Measurements from ENCODE around the gene MT1F. TPM values are rescaled to one million over a fixed set of nuclear protein-coding genes. Genes with fewer than 3 reads are reported as not detected.

MT1F gene
- total and polyA plus RNA-seq, 9 of the 15 experiments (the other 6 are each of a cell fraction or from before 2014, with no cell fraction given): 0.18 to 0.68 (median 0.29) TPM; not detected in 5

DNA sequence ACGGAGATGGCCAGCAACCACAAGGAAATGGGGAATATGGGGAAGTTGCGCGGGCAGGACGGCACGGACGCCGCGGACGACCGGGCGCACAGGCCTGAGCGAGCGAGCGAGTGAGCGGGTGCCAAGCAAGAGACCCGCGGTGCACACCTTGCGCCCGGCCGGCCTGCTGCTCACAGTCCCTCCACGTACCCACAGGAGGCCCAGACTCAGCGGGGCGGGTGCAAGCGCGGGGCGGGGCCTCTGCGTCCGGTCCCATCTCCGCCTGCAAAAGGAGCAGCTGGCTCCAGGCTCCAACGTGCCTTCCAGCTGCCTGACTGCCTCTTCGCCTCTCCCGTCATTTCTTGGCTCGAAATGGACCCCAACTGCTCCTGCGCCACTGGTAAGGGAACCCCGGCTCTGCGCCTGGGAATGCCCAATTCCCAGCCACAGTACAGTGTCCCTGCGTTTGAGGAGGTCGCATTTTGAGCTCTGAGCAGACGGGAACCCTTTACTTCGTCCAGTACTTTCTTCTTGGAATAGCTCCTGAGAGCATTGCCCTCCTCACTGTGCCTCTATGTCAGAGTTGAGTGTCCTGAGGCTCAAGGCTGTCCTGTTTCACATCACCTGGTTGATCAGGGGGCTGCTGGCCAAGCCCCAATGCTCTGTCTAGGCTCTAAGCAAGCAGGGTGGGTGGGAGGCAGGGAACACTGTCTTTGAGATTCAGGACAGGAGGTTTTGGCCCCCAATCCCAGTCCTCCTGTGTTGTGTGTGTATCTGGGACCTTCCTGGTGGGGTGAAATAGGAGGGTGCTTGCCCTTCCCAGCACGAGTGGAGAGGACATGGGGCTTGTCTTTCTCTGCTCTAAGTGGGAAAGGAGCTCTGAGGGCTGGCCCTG, 40.3 kb upstream of the MT1F start (continued):
- TF ChIP-seq ZNF778 (CRISPR knock-in tag; IDR thresholded peaks at IDR 0.05) (no peak), POLR2AphosphoS5 (IDR thresholded peaks at IDR 0.05; ENCODE audit: control insufficient read depth, insufficient read depth, low read depth, low read length) (no peak), JUN (IDR thresholded peaks at IDR 0.05; ENCODE audit: borderline replicate concordance, low read depth, low read length) (no peak), JUN (CRISPR knock-in tag; IDR thresholded peaks at IDR 0.05; ENCODE audit: borderline replicate concordance) (no peak)
- TF ChIP-seq, protein P1, sequence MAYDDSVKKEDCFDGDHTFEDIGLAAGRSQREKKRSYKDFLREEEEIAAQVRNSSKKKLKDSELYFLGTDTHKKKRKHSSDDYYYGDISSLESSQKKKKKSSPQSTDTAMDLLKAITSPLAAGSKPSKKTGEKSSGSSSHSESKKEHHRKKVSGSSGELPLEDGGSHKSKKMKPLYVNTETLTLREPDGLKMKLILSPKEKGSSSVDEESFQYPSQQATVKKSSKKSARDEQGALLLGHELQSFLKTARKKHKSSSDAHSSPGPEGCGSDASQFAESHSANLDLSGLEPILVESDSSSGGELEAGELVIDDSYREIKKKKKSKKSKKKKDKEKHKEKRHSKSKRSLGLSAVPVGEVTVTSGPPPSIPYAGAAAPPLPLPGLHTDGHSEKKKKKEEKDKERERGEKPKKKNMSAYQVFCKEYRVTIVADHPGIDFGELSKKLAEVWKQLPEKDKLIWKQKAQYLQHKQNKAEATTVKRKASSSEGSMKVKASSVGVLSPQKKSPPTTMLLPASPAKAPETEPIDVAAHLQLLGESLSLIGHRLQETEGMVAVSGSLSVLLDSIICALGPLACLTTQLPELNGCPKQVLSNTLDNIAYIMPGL (CRISPR knock-in tag; IDR thresholded peaks at IDR 0.05): no peak

DNA sequence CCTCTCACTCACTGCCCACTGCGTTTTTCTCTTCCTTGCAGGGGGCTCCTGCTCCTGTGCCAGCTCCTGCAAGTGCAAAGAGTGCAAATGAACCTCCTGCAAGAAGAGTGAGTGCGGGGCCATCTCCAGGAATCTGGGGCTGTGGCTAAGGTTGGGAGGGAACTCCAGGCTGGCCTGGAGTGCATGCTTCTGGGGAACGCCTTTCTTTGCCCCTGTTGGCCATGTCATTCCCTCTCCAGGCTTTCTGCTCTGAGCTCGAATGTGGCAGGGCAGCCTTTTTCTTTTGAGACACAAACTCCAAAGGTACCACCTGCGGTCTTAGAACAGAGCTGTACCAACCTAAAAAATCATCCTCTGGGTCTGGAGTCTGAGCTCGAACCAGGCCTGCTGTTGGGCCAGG, 39.6 kb upstream of the MT1F start:
- intact Hi-C loops (cut with micrococcal nuclease) (no loop called here), in situ Hi-C loops (cut with MboI) (no loop called here)
- ChIA-PET CTCF (ENCODE audit: low intra/inter-chr PET ratio) (no interaction called here), POLR2A (interaction anchor here (1.2 kb wide), 1 partner anchor 10 kb away, joined by 5 read pairs; the partner anchor contains the start of gene MT2A)
- no peak for ATAC-seq
- DNase-seq (ENCODE audit: extremely low read depth in 1 of 4, low spot score in 3 of 4): no peak
- TF ChIP-seq ZNF239 (CRISPR knock-in tag; IDR thresholded peaks at IDR 0.05) (no peak), MEF2A (IDR thresholded peaks at IDR 0.05; ENCODE audit: control insufficient read depth, low read depth, low read length) (no peak), MAFF (IDR thresholded peaks at IDR 0.05; ENCODE audit: low read length) (no peak), BRD9 (IDR thresholded peaks at IDR 0.05; ENCODE audit: low read depth, partially characterized antibody) (no peak), KAT7 (CRISPR knock-in tag; IDR thresholded peaks at IDR 0.05; ENCODE audit: borderline replicate concordance) (no peak), IRF2 (CRISPR knock-in tag; IDR thresholded peaks at IDR 0.05) (no peak), DDX20 (tag; IDR thresholded peaks at IDR 0.05; ENCODE audit: low read depth) (no peak), RBM39 (optimal IDR thresholded peaks at IDR 0.05; ENCODE audit: low read depth, low read length) (no peak), RFX7 (CRISPR knock-in tag; IDR thresholded peaks at IDR 0.05) (no peak), OTX1 (CRISPR knock-in tag; IDR thresholded peaks at IDR 0.05) (no peak), ZBTB17 (CRISPR knock-in tag; IDR thresholded peaks at IDR 0.05) (no peak)
- TF ChIP-seq, protein P2, sequence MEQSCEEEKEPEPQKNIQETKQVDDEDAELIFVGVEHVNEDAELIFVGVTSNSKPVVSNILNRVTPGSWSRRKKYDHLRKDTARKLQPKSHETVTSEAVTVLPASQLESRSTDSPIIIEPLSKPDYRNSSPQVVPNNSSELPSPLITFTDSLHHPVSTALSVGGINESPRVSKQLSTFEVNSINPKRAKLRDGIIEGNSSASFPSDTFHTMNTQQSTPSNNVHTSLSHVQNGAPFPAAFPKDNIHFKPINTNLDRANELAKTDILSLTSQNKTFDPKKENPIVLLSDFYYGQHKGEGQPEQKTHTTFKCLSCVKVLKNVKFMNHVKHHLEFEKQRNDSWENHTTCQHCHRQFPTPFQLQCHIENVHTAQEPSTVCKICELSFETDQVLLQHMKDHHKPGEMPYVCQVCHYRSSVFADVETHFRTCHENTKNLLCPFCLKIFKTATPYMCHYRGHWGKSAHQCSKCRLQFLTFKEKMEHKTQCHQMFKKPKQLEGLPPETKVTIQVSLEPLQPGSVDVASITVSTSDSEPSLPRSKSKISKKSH (CRISPR knock-in tag; IDR thresholded peaks at IDR 0.05): no peak
- no peaks in the 10 kb centered on the region for H3K79me2 ChIP-seq (ENCODE audit: control insufficient read depth, insufficient read depth, low read length)
- H3K9ac ChIP-seq (ENCODE audit: insufficient read depth in 1 of 2, low read depth in 2 of 2, low read length in 2 of 2): no peak overlapping the region
- no peaks in the 10 kb centered on the region for H4K20me1 ChIP-seq (replicated peaks; ENCODE audit: control insufficient read depth, insufficient read depth, low read length)
- no peak overlapping the region for H3K4me2 ChIP-seq (ENCODE audit: insufficient read depth, low read length)
- no peak overlapping the region for H3K4me3 ChIP-seq
- H3K36me3 ChIP-seq (ENCODE audit: control insufficient read depth, insufficient read depth, low read length): no peaks in the 10 kb centered on the region
- H2AFZ ChIP-seq (ENCODE audit: low read depth, low read length): no peak overlapping the region
- WGBS (ENCODE audit: insufficient coverage, low coverage, missing lambda C conversion rate): 0% methylated on average over 5 of the region's 6 CpGs
- no TSS peak for BruUV-seq (replicated peaks)
- H3K27me3 ChIP-seq (ENCODE audit: control insufficient read depth in 2 of 2, insufficient read depth in 2 of 2, low read length in 2 of 2): peaks cover 17 to 39% of the 10 kb centered on the region in 2 experiments
- FAIRE-seq: no peak
- no peak overlapping the region for H3K27ac ChIP-seq (ENCODE audit: extremely low read depth, low read depth, low read length)
- no peaks in the 10 kb centered on the region for H3K9me3 ChIP-seq (replicated peaks; ENCODE audit: control insufficient read depth, insufficient read depth, low read depth, low read length)
- H3K9me1 ChIP-seq (ENCODE audit: control insufficient read depth, insufficient read depth, low read length): no peaks in the 10 kb centered on the region
- peaks cover 0 to 6% of the 10 kb centered on the region in 2 experiments; a peak in 1 of 5 replicates for H3K4me1 ChIP-seq (replicated peaks in 1 of 2; ENCODE audit: control insufficient read depth in 2 of 2, insufficient read depth in 2 of 2, low read length in 2 of 2)
